ENCODE data around the gene MFSD6.

GRCh38 chr2:190455358-190456095, 47.4 kb downstream of the MFSD6 start:
- TF ChIP-seq CTCF (IDR thresholded peaks at IDR 0.05 in 8 of 11, conservative IDR thresholded peaks at IDR 0.05 in 3 of 11) = no peak
- no peak for TF ChIP-seq POLR2A (IDR thresholded peaks at IDR 0.05)
- no peak for TF ChIP-seq POLR2AphosphoS5 (IDR thresholded peaks at IDR 0.05)
